ENCODE measurements around the gene ADAM23. TPM values are rescaled to one million over a fixed set of nuclear protein-coding genes. Genes with fewer than 3 reads are reported as not detected.

Gene ADAM23
- total RNA-seq, 2 donors from 2014 or later, result under 0.01 to 0.26 TPM

DNA sequence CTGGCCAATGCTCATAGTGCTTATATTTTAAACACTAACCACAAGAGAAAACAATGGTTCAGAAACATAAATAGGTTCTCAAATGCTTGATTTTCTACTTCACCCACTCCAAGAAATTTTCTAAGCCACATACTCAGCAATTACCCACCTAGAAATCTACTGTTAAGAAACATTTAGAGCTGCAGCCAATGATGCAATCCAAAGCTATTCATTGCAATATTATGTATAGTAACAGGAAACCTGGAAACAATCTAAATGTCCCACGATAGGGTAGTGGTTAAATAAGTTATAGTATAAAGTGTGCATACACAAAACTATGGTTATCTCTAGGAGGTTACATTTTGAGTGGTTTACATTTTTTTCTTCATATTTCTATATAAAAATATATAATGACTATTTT is 204.7 kb downstream of the ADAM23 start:
- Histone ChIP-seq H3K4me1 (no peaks in the 10 kb centered on the region), H3K36me3 (replicated peaks in 1 of 2; ENCODE audit: insufficient read depth in 1 of 2, low read depth in 2 of 2) (no peaks in the 10 kb centered on the region), H3K4me3 (no peak overlapping the region), H3K9me3 (no peaks in the 10 kb centered on the region), H3K27me3 (peaks cover 0 to 1% of the 10 kb centered on the region in 2 donors), H3K27ac (no peak overlapping the region)
- ATAC-seq, result no peak
- no peak for TF ChIP-seq POLR2A (IDR thresholded peaks at IDR 0.05)
- TF ChIP-seq, protein P1, sequence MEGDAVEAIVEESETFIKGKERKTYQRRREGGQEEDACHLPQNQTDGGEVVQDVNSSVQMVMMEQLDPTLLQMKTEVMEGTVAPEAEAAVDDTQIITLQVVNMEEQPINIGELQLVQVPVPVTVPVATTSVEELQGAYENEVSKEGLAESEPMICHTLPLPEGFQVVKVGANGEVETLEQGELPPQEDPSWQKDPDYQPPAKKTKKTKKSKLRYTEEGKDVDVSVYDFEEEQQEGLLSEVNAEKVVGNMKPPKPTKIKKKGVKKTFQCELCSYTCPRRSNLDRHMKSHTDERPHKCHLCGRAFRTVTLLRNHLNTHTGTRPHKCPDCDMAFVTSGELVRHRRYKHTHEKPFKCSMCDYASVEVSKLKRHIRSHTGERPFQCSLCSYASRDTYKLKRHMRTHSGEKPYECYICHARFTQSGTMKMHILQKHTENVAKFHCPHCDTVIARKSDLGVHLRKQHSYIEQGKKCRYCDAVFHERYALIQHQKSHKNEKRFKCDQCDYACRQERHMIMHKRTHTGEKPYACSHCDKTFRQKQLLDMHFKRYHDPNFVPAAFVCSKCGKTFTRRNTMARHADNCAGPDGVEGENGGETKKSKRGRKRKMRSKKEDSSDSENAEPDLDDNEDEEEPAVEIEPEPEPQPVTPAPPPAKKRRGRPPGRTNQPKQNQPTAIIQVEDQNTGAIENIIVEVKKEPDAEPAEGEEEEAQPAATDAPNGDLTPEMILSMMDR (IDR thresholded peaks at IDR 0.05), result no peak
- intact Hi-C loops (cut with DNase I), result no loop called here
- WGBS, 2 donors, result 31 to 43% methylated on average over 1 of the region's 1 CpG
- DNase-seq, result no peak

DNA sequence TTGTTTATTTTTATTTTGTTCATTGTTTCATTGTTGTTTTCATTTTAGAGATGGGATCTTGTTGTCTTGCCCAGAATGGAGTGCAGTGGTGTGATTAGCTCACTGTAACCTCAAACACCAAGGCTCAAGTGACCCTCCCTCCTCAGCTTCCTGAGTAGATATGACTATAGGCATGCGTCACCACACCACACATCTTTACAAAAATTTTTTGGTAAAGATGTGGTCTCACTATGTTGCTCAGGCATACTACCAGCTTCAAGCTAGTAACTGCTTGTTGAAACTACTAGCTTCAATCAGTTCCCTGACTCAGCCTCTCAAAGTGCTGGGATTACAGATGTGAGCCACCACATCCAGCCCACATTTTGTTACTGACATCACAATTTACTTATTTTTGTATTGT is 213.8 kb downstream of the ADAM23 start:
- Histone ChIP-seq H3K27ac (no peak overlapping the region), H3K27me3 (peaks cover 0 to 3% of the 10 kb centered on the region in 2 donors), H3K9me3 (peaks cover 0 to 8% (median 2%) of the 10 kb centered on the region in 3 donors), H3K4me1 (no peaks in the 10 kb centered on the region), H3K36me3 (replicated peaks in 1 of 2; ENCODE audit: insufficient read depth in 1 of 2, low read depth in 2 of 2) (no peaks in the 10 kb centered on the region), H3K4me3 (no peak overlapping the region)
- intact Hi-C loops (cut with DNase I), result no loop called here
- DNase-seq (no peak), ATAC-seq (no peak)
- TF ChIP-seq POLR2A (IDR thresholded peaks at IDR 0.05), result no peak
- TF ChIP-seq, protein P1 (IDR thresholded peaks at IDR 0.05), result no peak
- 85 to 94% methylated on average over 1 of the region's 1 CpG for WGBS, 2 donors

DNA sequence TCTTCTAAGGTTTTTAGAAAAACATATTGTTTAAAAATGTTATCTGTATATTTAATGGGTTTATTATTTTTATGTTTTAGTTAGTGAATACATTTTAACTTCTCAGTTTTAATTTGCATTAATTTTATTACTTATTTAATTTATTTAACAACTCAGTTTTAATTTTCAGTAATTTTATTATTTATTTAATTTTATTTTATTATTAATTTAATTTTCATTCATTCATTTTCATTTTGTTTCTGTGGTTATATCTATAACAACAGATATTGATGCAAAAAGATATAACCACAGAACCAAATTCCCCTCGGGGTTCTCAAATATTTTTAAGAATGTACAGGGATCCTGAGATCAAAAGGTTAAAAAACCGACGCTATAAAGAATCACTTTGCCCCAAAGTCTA is 221.9 kb downstream of the ADAM23 start:
- Histone ChIP-seq H3K27ac (no peak overlapping the region), H3K4me1 (no peaks in the 10 kb centered on the region), H3K9me3 (no peaks in the 10 kb centered on the region), H3K4me3 (no peak overlapping the region), H3K27me3 (peaks cover 0 to 3% of the 10 kb centered on the region in 2 donors), H3K36me3 (replicated peaks in 1 of 2; ENCODE audit: insufficient read depth in 1 of 2, low read depth in 2 of 2) (no peaks in the 10 kb centered on the region)
- WGBS, 2 donors, result 58 to 64% methylated on average over 3 of the region's 3 CpGs
- ATAC-seq, result no peak
- TF ChIP-seq POLR2A (IDR thresholded peaks at IDR 0.05), result no peak
- TF ChIP-seq, protein P1 (IDR thresholded peaks at IDR 0.05), result no peak
- DNase-seq, result no peak
- intact Hi-C loops (cut with DNase I), result no loop called here

Other genes with a start within 250 kb of the ADAM23 start
- 10 to 100 TPM; 13.2 to 13.5 TPM for gene ZDBF2, start 168.9 kb upstream of the ADAM23 start, total RNA-seq
- not detected for gene FAM237A, start 199.0 kb downstream of the ADAM23 start, total RNA-seq

All from body of pancreas (tissue), 4 donors.